CD8-positive, alpha-beta memory T cell (primary cell): ENCODE results near the gene ATP2B2. TPM values are rescaled to one million over a fixed set of nuclear protein-coding genes. Genes with fewer than 3 reads are reported as not detected.

Source experiments
- CTCF ChIA-PET: fragments of 350-600 bp; sonication (Branson Sonifier 250); formaldehyde crosslinking; loops from one replicate; lab custom pipeline; 2021; ENCODE audit warnings: antibody characterized with exemption; lab: Charles Lee
- POLR2A ChIA-PET: fragments of 350-600 bp; sonication (Branson Sonifier 250); formaldehyde crosslinking; loops from one replicate; lab custom pipeline; 2021; ENCODE audit warnings: antibody characterized with exemption; lab: Charles Lee
- DNase-seq, 5 donors: peaks; one replicate each; pipeline versions ENCODE4 v3.0.0 to v3.0.0-alpha.2; 2020 to 2022; ENCODE audit warnings: mixed read lengths in 1 of 5
- H3K27ac ChIP-seq: one replicate; pipeline ENCODE4 v1.7.0; 2013; ENCODE audit warnings: low read depth, mild to moderate bottlenecking, low read length, moderate library complexity
- H3K27me3 ChIP-seq: 2 replicates; pipeline ENCODE4 v1.7.0; 2013; ENCODE audit warnings: low read length, mild to moderate bottlenecking; ENCODE audit not compliant: insufficient read depth, poor library complexity, severe bottlenecking
- H3K36me3 ChIP-seq: 2 replicates; pipeline ENCODE4 v1.7.0; 2013; ENCODE audit warnings: mild to moderate bottlenecking, low read length, moderate library complexity; ENCODE audit not compliant: insufficient read depth
- H3K4me1 ChIP-seq: 2 replicates; pipeline ENCODE4 v1.7.0; 2013; ENCODE audit warnings: mild to moderate bottlenecking, low read length, moderate library complexity; ENCODE audit not compliant: insufficient read depth
- H3K4me3 ChIP-seq: 2 replicates; pipeline ENCODE4 v1.7.0; 2013; ENCODE audit warnings: mild to moderate bottlenecking, low read length
- H3K9me3 ChIP-seq: 2 replicates; pipeline ENCODE4 v1.7.0; 2013; ENCODE audit warnings: mild to moderate bottlenecking, low read length
- H3K27ac Mint-ChIP-seq, 8 donors: one replicate each; pipeline ENCODE4 v1.8.0; 2020 to 2021; ENCODE audit warnings: mixed read lengths in 8 of 8, mild to moderate bottlenecking in 6 of 8, inconsistent platforms in 3 of 8, moderate library complexity in 3 of 8
- H3K27me3 Mint-ChIP-seq, 2 donors: one replicate each; pipeline ENCODE4 v1.8.0; 2020 to 2021; ENCODE audit warnings: mixed read lengths in 2 of 2, mild to moderate bottlenecking in 1 of 2, moderate library complexity in 1 of 2
- H3K36me3 Mint-ChIP-seq, 3 donors: one replicate each; pipeline ENCODE4 v1.8.0; 2020 to 2021; ENCODE audit warnings: mixed read lengths in 3 of 3, inconsistent platforms in 1 of 3, mild to moderate bottlenecking in 1 of 3
- H3K4me1 Mint-ChIP-seq, 3 donors: one replicate each; pipeline ENCODE4 v1.8.0; 2020 to 2021; ENCODE audit warnings: mixed read lengths in 3 of 3, inconsistent platforms in 1 of 3, mild to moderate bottlenecking in 1 of 3
- H3K4me3 Mint-ChIP-seq, 7 donors: one replicate each; pipeline ENCODE4 v1.8.0; 2020 to 2021; ENCODE audit warnings: mixed read lengths in 7 of 7, mild to moderate bottlenecking in 6 of 7, moderate library complexity in 4 of 7, inconsistent platforms in 2 of 7
- H3K9me3 Mint-ChIP-seq, 5 donors: one replicate each; pipeline ENCODE4 v1.8.0; 2020 to 2022; ENCODE audit warnings: mixed read lengths in 5 of 5, mild to moderate bottlenecking in 3 of 5, moderate library complexity in 2 of 5, inconsistent platforms in 1 of 5
- polyA plus RNA-seq: library from polyadenylated mRNA; unstranded; fragments of 300-500 nt; fragmentation: Illumina TruSeq; gene quantifications from one replicate; pipeline ENCODE4 v1.2.3, GENCODE V29; 2021
- total RNA-seq, 2 experiments: library from RNA; stranded (reverse); gene quantifications; one replicate each; pipeline ENCODE4 v1.2.3, GENCODE V29; 2021

ATP2B2 gene
- total and polyA plus RNA-seq, 3 experiments from 2014 or later = not detected

GRCh38 chr3:10353160-10353559 lies 152.2 kb downstream of the ATP2B2 start:
- no peak overlapping the region for H3K27ac ChIP-seq
- ChIA-PET POLR2A (no interaction called here), CTCF (no interaction called here)
- no peaks in the 10 kb centered on the region for H3K36me3 ChIP-seq
- no peak for DNase-seq
- Mint-ChIP-seq H3K4me1 (peaks cover 0 to 4% (median 0%) of the 10 kb centered on the region in 3 donors), H3K9me3 (no peaks in the 10 kb centered on the region), H3K27me3 (peaks cover 8 to 27% of the 10 kb centered on the region in 2 donors), H3K36me3 (no peaks in the 10 kb centered on the region), H3K27ac (peak overlapping the region in 1 of 8 donors; percentile 54), H3K4me3 (no peak overlapping the region)
- H3K4me3 ChIP-seq = no peak overlapping the region
- H3K9me3 ChIP-seq = no peaks in the 10 kb centered on the region
- H3K4me1 ChIP-seq = no peaks in the 10 kb centered on the region
- H3K27me3 ChIP-seq = no peaks in the 10 kb centered on the region

- no peaks in the 10 kb centered on the region for H3K36me3 Mint-ChIP-seq
- CTCF ChIA-PET = no interaction called here
- no peak overlapping the region for H3K4me3 ChIP-seq
Observed at GRCh38 chr3:10352146-10352911, 153.1 kb downstream of the ATP2B2 start.

GRCh38 chr3:10351013-10351735 lies 154.2 kb downstream of the ATP2B2 start:
- no peak overlapping the region for H3K4me3 Mint-ChIP-seq
- Histone ChIP-seq H3K27ac (no peak overlapping the region), H3K9me3 (no peaks in the 10 kb centered on the region), H3K36me3 (no peaks in the 10 kb centered on the region), H3K27me3 (no peaks in the 10 kb centered on the region), H3K4me1 (no peaks in the 10 kb centered on the region), H3K4me3 (no peak overlapping the region)
- H3K27me3 Mint-ChIP-seq = peaks cover 8 to 27% of the 10 kb centered on the region in 2 donors
- ChIA-PET CTCF (no interaction called here), POLR2A (no interaction called here)
- peak in 1 of 5 donors; percentile 9 for DNase-seq
- H3K9me3 Mint-ChIP-seq = no peaks in the 10 kb centered on the region
- H3K27ac Mint-ChIP-seq = peak overlapping the region in 1 of 8 donors; percentile 46
- H3K4me1 Mint-ChIP-seq = peaks cover 0 to 4% (median 0%) of the 10 kb centered on the region in 3 donors
- no peaks in the 10 kb centered on the region for H3K36me3 Mint-ChIP-seq

More at GRCh38 chr3:10352146-10352911, 153.1 kb downstream of the ATP2B2 start:
- no peak overlapping the region for H3K4me3 Mint-ChIP-seq
- peak in 1 of 5 donors; percentile 9 for DNase-seq
- Histone ChIP-seq H3K27ac (no peak overlapping the region), H3K27me3 (no peaks in the 10 kb centered on the region), H3K9me3 (no peaks in the 10 kb centered on the region), H3K36me3 (no peaks in the 10 kb centered on the region), H3K4me1 (no peaks in the 10 kb centered on the region)
- POLR2A ChIA-PET = no interaction called here
- H3K4me1 Mint-ChIP-seq = peaks cover 0 to 4% (median 0%) of the 10 kb centered on the region in 3 donors
- H3K27ac Mint-ChIP-seq = no peak overlapping the region
- peaks cover 8 to 27% of the 10 kb centered on the region in 2 donors for H3K27me3 Mint-ChIP-seq
- no peaks in the 10 kb centered on the region for H3K9me3 Mint-ChIP-seq

GRCh38 chr3:10350324-10350985 lies 154.9 kb downstream of the ATP2B2 start:
- Mint-ChIP-seq H3K36me3 (no peaks in the 10 kb centered on the region), H3K9me3 (no peaks in the 10 kb centered on the region), H3K4me3 (no peak overlapping the region), H3K4me1 (peaks cover 0 to 4% (median 0%) of the 10 kb centered on the region in 3 donors), H3K27me3 (peaks cover 8 to 27% of the 10 kb centered on the region in 2 donors), H3K27ac (peak overlapping the region in 1 of 8 donors; percentile 19)
- Histone ChIP-seq H3K4me1 (no peaks in the 10 kb centered on the region), H3K36me3 (no peaks in the 10 kb centered on the region), H3K27ac (no peak overlapping the region), H3K4me3 (no peak overlapping the region), H3K27me3 (no peaks in the 10 kb centered on the region), H3K9me3 (no peaks in the 10 kb centered on the region)
- peak in 1 of 5 donors; percentile 30 for DNase-seq
- POLR2A ChIA-PET = no interaction called here
- CTCF ChIA-PET = interaction anchor here (0.9 kb wide), 1 partner anchor 388 kb away, joined by 3 read pairs; no protein-coding TSS in a partner anchor

- no peak overlapping the region for H3K4me3 Mint-ChIP-seq
- no peak overlapping the region for H3K27ac Mint-ChIP-seq
- H3K9me3 Mint-ChIP-seq = no peaks in the 10 kb centered on the region
- Histone ChIP-seq H3K4me3 (no peak overlapping the region), H3K36me3 (no peaks in the 10 kb centered on the region), H3K9me3 (no peaks in the 10 kb centered on the region), H3K4me1 (no peaks in the 10 kb centered on the region), H3K27me3 (no peaks in the 10 kb centered on the region), H3K27ac (no peak overlapping the region)
- H3K4me1 Mint-ChIP-seq = peaks cover 0 to 4% (median 0%) of the 10 kb centered on the region in 3 donors
- H3K27me3 Mint-ChIP-seq = peaks cover 8 to 27% of the 10 kb centered on the region in 2 donors
- no peaks in the 10 kb centered on the region for H3K36me3 Mint-ChIP-seq
- CTCF ChIA-PET = interaction anchor here (0.9 kb wide), 1 partner anchor 389 kb away, joined by 3 read pairs; no protein-coding TSS in a partner anchor
- peak in 1 of 5 donors; percentile 30 for DNase-seq
- POLR2A ChIA-PET = no interaction called here
Observed at GRCh38 chr3:10349801-10350200, 155.6 kb downstream of the ATP2B2 start.

- Mint-ChIP-seq H3K27ac (no peak overlapping the region), H3K27me3 (peaks cover 3 to 23% of the 10 kb centered on the region in 2 donors)
- POLR2A ChIA-PET = no interaction called here
Observed at GRCh38 chr3:10348404-10348721, 157.0 kb downstream of the ATP2B2 start.

GRCh38 chr3:10347648-10348403 lies 157.6 kb downstream of the ATP2B2 start:
- ChIA-PET POLR2A (no interaction called here), CTCF (interaction anchor here (1.0 to 6.2 kb wide), 3 partner anchors 9 to 392 kb away, joined by 3 to 52 read pairs (median 3); no protein-coding TSS in a partner anchor)
- Histone ChIP-seq H3K4me3 (no peak overlapping the region), H3K4me1 (no peaks in the 10 kb centered on the region), H3K27ac (no peak overlapping the region), H3K27me3 (no peaks in the 10 kb centered on the region), H3K36me3 (no peaks in the 10 kb centered on the region), H3K9me3 (no peaks in the 10 kb centered on the region)
- no peaks in the 10 kb centered on the region for H3K36me3 Mint-ChIP-seq
- DNase-seq = peak in 1 of 5 donors; percentile 44
- H3K27me3 Mint-ChIP-seq = peaks cover 2 to 18% of the 10 kb centered on the region in 2 donors
- peak overlapping the region in 3 of 8 donors; percentile 4 to 51 (median 17) for H3K27ac Mint-ChIP-seq
- H3K9me3 Mint-ChIP-seq = no peaks in the 10 kb centered on the region
- H3K4me3 Mint-ChIP-seq = no peak overlapping the region
- no peaks in the 10 kb centered on the region for H3K4me1 Mint-ChIP-seq

More at GRCh38 chr3:10348404-10348721, 157.0 kb downstream of the ATP2B2 start:
- CTCF ChIA-PET = no interaction called here
- H3K36me3 Mint-ChIP-seq = no peaks in the 10 kb centered on the region
- DNase-seq = peak in 1 of 5 donors; percentile 16
- no peak overlapping the region for H3K4me3 Mint-ChIP-seq
- Histone ChIP-seq H3K27me3 (no peaks in the 10 kb centered on the region), H3K9me3 (no peaks in the 10 kb centered on the region), H3K4me1 (no peaks in the 10 kb centered on the region), H3K4me3 (no peak overlapping the region), H3K27ac (no peak overlapping the region), H3K36me3 (no peaks in the 10 kb centered on the region)
- H3K4me1 Mint-ChIP-seq = no peaks in the 10 kb centered on the region
- no peaks in the 10 kb centered on the region for H3K9me3 Mint-ChIP-seq
